Upper lobe of left lung (tissue), 6 donors: Measurements from ENCODE around the gene TNS3. TPM values are rescaled to one million over a fixed set of nuclear protein-coding genes. Genes with fewer than 3 reads are reported as not detected.

Experiments used
- ATAC-seq, 2 donors: fragments of 200-7000 bp; cut with Tn5 transposase; one replicate each; pipeline ENCODE4 v1.9.1; 2022; ENCODE audit warnings: mild to moderate bottlenecking in 2 of 2, moderate library complexity in 2 of 2; ENCODE audit not compliant: low FRiP score in 2 of 2
- DNase-seq, 2 donors: peaks; one replicate each; pipeline ENCODE4 v3.0.0-alpha.2; 2019 to 2020
- H3K27ac ChIP-seq, 4 donors: fragments of 200-600 bp; sonication (generic); one replicate each; pipeline ENCODE4 v1.5.1; 2016 to 2019
- H3K27me3 ChIP-seq, 4 donors: fragments of 200-600 bp; sonication (generic); one replicate each; pipeline ENCODE4 v1.5.1; 2017 to 2019
- H3K36me3 ChIP-seq, 4 donors: fragments of 200-600 bp; sonication (generic); one replicate each; pipeline ENCODE4 v1.5.1; 2016 to 2019
- H3K4me1 ChIP-seq, 4 donors: fragments of 200-600 bp; sonication (generic); one replicate each; pipeline ENCODE4 v1.5.1; 2018 to 2019
- H3K4me3 ChIP-seq, 4 donors: fragments of 200-600 bp; sonication (generic); one replicate each; pipeline ENCODE4 v1.5.1; 2017 to 2019; ENCODE audit warnings: mild to moderate bottlenecking in 2 of 4, moderate library complexity in 1 of 4
- H3K9me3 ChIP-seq, 4 donors: fragments of 200-600 bp; sonication (generic); one replicate each; pipeline ENCODE4 v1.5.1; 2018 to 2019
- CTCF ChIP-seq, 6 experiments: fragments of 450-650 bp in 4 of 6; fragments of 200-600 bp in 2 of 6; sonication (generic) in 2 of 6; IDR thresholded peaks; one replicate each; pipeline ENCODE4 v1.5.1; 2016 to 2019; ENCODE audit warnings: antibody characterized with exemption in 6 of 6
- EP300 ChIP-seq, 4 donors: sonication (generic); formaldehyde crosslinking; IDR thresholded peaks; one replicate each; pipeline ENCODE4 v1.5.1; 2017; ENCODE audit warnings: antibody characterized with exemption in 4 of 4, control low read depth in 2 of 4
- POLR2A ChIP-seq, 4 donors: fragments of 450-650 bp; IDR thresholded peaks; one replicate each; pipeline ENCODE4 v1.5.1; 2016 to 2017; ENCODE audit warnings: antibody characterized with exemption in 4 of 4, mild to moderate bottlenecking in 2 of 4
- POLR2AphosphoS5 ChIP-seq, 2 donors: sonication (generic); formaldehyde crosslinking; IDR thresholded peaks; one replicate each; pipeline ENCODE4 v1.5.1; 2017; ENCODE audit warnings: antibody characterized with exemption in 2 of 2
- WGBS, 2 donors: methylation state at CpG; one replicate each; pipeline ENCODE4 v1.1.5; 2017 to 2018; 5-methylcytosine and 5-hydroxymethylcytosine counted together
- total RNA-seq, 6 donors: library from RNA; depleted of rRNA in 4 of 6; stranded (reverse); fragments of >200 nt in 4 of 6; gene quantifications; one replicate each; pipeline versions ENCODE4 v1.1.0 to v1.2.1, GENCODE V29; 2016 to 2021
- donor health status: DM: no; HTN: no; CAD: no; lungs with moderate emphysema.
- donor health status: DM: no; HTN: yes; CAD: no; lungs with severe emphysema.

The TNS3 gene
- total RNA-seq, 6 donors from 2014 or later, result 90.6 to 266 (median 143) TPM

DNA sequence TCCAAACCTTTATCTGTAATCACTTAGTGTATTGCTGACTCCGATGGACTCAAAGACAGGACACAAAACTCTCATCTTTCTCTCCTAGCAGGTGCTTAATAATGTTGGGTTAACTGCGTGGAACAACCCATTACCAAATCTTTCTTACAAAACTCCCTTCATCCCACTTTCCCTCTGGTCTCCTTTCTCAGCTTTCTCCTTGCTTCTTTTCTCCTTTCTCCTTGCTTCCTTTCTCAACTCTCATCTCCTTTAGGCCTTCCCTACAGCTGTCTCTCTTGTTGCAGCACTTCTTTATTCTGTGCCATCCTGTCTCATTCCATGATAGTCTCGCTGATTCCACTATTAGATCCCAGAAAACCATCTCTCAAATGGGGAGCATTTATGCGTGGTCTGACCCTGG is 67.5 kb downstream of the TNS3 start:
- H3K27ac ChIP-seq, result peak overlapping the region in 3 of 4 donors; percentile 23 to 32 (median 27)
- no peak for DNase-seq
- no peak for TF ChIP-seq EP300 (IDR thresholded peaks at IDR 0.05)
- no peak for TF ChIP-seq POLR2A (IDR thresholded peaks at IDR 0.05)
- no peak overlapping the region for H3K4me3 ChIP-seq
- ATAC-seq, result no peak
- no peaks in the 10 kb centered on the region for H3K36me3 ChIP-seq
- no peaks in the 10 kb centered on the region for H3K27me3 ChIP-seq
- H3K9me3 ChIP-seq, result no peaks in the 10 kb centered on the region
- H3K4me1 ChIP-seq, result peaks cover 13 to 27% (median 19%) of the 10 kb centered on the region in 4 donors
- 85 to 87% methylated on average over 4 of the region's 4 CpGs for WGBS, 2 donors

DNA sequence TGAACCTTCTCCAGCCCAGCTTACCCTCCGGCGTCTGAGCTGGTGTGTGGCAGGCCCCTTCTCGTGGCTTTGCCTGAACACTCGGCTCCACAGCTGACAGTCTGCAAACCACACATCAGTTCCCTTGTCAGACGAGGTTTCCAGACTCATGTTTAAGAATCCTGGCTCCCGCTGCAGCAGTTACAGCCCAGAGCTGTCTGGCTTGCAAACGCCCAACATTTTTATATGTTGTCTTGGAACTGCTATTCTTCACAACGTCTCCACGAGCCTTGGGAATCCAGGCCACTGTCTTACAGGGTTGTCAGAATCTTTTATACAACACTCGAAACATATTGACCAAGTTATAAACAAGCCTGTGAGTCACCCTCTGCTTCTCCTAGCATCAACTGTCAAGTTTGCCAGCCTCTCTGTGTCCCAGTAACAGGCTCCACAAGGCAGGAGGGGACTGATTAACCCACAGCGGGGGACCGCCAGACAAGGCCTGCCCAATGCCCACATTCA is 68.1 kb downstream of the TNS3 start:
- DNase-seq (no peak), ATAC-seq (peak; percentile 53 to 68)
- Histone ChIP-seq H3K36me3 (no peaks in the 10 kb centered on the region), H3K9me3 (no peaks in the 10 kb centered on the region), H3K4me1 (peaks cover 13 to 27% (median 18%) of the 10 kb centered on the region in 4 donors), H3K27me3 (no peaks in the 10 kb centered on the region), H3K4me3 (no peak overlapping the region), H3K27ac (peak overlapping the region; percentile 8 to 32 (median 25))
- TF ChIP-seq CTCF (IDR thresholded peaks at IDR 0.05) (no peak), POLR2AphosphoS5 (IDR thresholded peaks at IDR 0.05) (peak in 1 of 2 donors; percentile 45)
- WGBS, 2 donors, result 50 to 60% methylated on average over 12 of the region's 12 CpGs

DNA sequence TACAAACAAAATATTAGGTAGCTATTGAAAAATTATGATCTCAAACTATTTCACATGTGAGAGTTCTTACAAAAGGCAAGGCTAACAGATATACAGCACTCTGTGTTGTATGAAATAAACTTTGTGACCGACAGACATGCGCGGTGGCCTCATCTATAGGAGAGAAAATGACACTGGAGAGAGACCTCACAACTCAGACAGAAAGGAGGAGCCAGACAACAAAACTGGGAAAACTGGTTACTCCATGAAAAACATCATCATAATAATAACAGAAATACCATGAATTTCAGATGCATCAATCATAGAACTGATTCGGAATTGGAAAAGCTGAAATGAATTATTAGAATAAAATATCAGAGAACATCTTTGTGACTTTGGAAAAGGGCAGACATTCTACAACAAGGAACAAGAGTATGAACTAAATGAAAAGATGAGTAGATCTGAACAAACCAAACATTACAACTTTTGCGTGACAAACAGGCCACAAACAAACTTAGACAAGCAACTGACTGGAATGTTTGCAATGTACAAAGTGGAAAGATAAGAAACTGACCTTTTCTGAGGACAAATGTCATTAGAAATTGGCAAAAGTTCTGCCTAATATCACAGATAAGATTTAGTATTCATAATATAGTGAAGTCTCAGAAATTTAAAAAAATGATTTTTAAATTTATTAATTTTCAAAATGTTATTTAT is 69.3 kb downstream of the TNS3 start:
- Histone ChIP-seq H3K27me3 (no peaks in the 10 kb centered on the region), H3K27ac (peak overlapping the region in 1 of 4 donors; percentile 17), H3K9me3 (no peaks in the 10 kb centered on the region), H3K4me1 (peaks cover 9 to 27% (median 18%) of the 10 kb centered on the region in 4 donors), H3K4me3 (no peak overlapping the region), H3K36me3 (no peaks in the 10 kb centered on the region)
- TF ChIP-seq CTCF (IDR thresholded peaks at IDR 0.05) (no peak), EP300 (IDR thresholded peaks at IDR 0.05) (no peak), POLR2A (IDR thresholded peaks at IDR 0.05) (no peak), POLR2AphosphoS5 (IDR thresholded peaks at IDR 0.05) (no peak)
- DNase-seq, result no peak
- WGBS, 2 donors, result 69 to 84% methylated on average over 5 of the region's 5 CpGs
- no peak for ATAC-seq

DNA sequence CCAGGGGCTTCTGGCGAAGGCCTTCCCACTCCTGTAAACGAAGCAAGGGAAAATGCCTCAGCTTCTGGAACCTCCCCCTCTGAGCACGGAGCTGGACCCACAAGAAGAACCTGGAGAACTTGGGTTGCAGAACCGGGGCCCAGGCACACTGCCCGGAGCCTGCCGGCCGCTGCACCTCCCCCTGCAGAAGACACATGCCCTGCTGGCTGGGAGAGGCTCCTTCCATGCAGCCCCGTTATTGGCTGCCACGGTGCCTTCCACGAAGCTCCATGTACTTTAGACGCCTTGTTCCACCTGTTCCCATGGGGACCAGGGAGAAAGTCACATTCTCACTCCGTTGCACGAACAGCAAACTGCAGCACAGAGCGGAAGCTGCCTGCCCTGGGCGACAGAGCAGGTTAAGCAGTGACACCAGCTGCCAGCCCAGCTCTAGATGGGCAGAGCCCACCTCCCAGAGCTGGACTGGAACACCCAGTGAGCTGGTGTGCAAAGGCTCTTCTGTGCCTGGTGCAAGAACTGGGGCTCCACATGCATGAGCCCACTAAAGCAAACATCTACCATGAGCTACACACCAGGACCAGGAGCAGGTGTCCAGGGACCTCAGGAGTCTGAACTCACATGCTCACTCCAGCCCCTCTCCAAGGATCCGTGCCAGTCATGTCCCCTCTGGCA is 70.1 kb downstream of the TNS3 start:
- peaks cover 9 to 28% (median 15%) of the 10 kb centered on the region in 4 donors for H3K4me1 ChIP-seq
- peak overlapping the region in 2 of 4 donors; percentile 8 to 17 for H3K27ac ChIP-seq
- no peaks in the 10 kb centered on the region for H3K9me3 ChIP-seq
- no peak for TF ChIP-seq POLR2AphosphoS5 (IDR thresholded peaks at IDR 0.05)
- TF ChIP-seq POLR2A (IDR thresholded peaks at IDR 0.05), result no peak
- no peak for TF ChIP-seq CTCF (IDR thresholded peaks at IDR 0.05)
- TF ChIP-seq EP300 (IDR thresholded peaks at IDR 0.05), result no peak
- no peak for ATAC-seq
- H3K4me3 ChIP-seq, result no peak overlapping the region
- WGBS, 2 donors, result 90 to 91% methylated on average over 11 to 16 of the region's 16 CpGs
- H3K27me3 ChIP-seq, result no peaks in the 10 kb centered on the region
- peak in 1 of 2 donors; percentile 72 for DNase-seq
- no peaks in the 10 kb centered on the region for H3K36me3 ChIP-seq

DNA sequence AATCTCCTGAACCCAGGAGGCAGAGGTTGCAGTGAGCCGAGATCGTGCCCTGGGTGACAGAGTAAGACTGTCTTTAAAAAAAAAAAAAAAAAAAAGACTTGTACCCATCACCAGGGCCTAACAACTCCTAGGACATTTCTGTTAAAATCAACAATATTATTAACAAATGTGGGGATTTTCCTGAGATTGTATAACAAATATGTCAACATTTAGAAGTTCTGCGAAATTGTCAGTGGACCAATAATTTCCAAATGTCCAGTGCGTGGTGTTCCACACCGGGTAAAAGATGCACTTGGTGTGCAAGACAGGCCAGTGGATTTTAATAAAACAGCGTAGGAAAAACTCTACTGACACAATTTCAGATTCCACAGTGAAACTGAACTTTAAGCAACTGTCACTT is 71.1 kb downstream of the TNS3 start:
- TF ChIP-seq POLR2AphosphoS5 (IDR thresholded peaks at IDR 0.05) (no peak), EP300 (IDR thresholded peaks at IDR 0.05) (no peak), POLR2A (IDR thresholded peaks at IDR 0.05) (no peak), CTCF (IDR thresholded peaks at IDR 0.05) (no peak)
- DNase-seq (no peak), ATAC-seq (no peak)
- no peak overlapping the region for H3K27ac ChIP-seq
- H3K27me3 ChIP-seq, result no peaks in the 10 kb centered on the region
- no peak overlapping the region for H3K4me3 ChIP-seq
- WGBS, 2 donors, result 91 to 93% methylated on average over 6 of the region's 6 CpGs
- no peaks in the 10 kb centered on the region for H3K36me3 ChIP-seq
- no peaks in the 10 kb centered on the region for H3K9me3 ChIP-seq
- H3K4me1 ChIP-seq, result peaks cover 9 to 35% (median 16%) of the 10 kb centered on the region in 4 donors
